Activated CD8-positive, alpha-beta T cell treated with anti-CD3 and anti-CD28 coated beads for 36 hours (primary cell): ENCODE measurements around the gene PSAPL1. TPM values are rescaled to one million over a fixed set of nuclear protein-coding genes. Genes with fewer than 3 reads are reported as not detected.

Source experiments
- ATAC-seq: fragments of 200-7000 bp; cut with Tn5 transposase; one replicate; pipeline ENCODE4 v1.10.0; 2021; ENCODE audit warnings: mild to moderate bottlenecking, moderate library complexity
- CTCF ChIA-PET: fragments of 350-600 bp; sonication (Branson Sonifier 250); formaldehyde crosslinking; loops from one replicate; lab custom pipeline; 2021; ENCODE audit warnings: antibody characterized with exemption; lab: Charles Lee
- POLR2A ChIA-PET: fragments of 350-600 bp; sonication (Branson Sonifier 250); formaldehyde crosslinking; loops from one replicate; lab custom pipeline; 2021; ENCODE audit warnings: antibody characterized with exemption; lab: Charles Lee
- DNase-seq: peaks from one replicate; pipeline ENCODE4 v3.0.0-alpha.2; 2020
- H3K27ac Mint-ChIP-seq: one replicate; pipeline ENCODE4 v1.8.0; 2021; ENCODE audit warnings: mild to moderate bottlenecking, mixed read lengths
- H3K27me3 Mint-ChIP-seq: one replicate; pipeline ENCODE4 v1.8.0; 2021; ENCODE audit warnings: mixed read lengths
- H3K36me3 Mint-ChIP-seq: one replicate; pipeline ENCODE4 v1.8.0; 2021; ENCODE audit warnings: low read depth, mixed read lengths
- H3K4me1 Mint-ChIP-seq: one replicate; pipeline ENCODE4 v1.8.0; 2021; ENCODE audit warnings: low read depth, mixed read lengths
- H3K4me3 Mint-ChIP-seq: one replicate; pipeline ENCODE4 v1.8.0; 2021; ENCODE audit warnings: mild to moderate bottlenecking, moderate library complexity, mixed read lengths
- H3K9me3 Mint-ChIP-seq: one replicate; pipeline ENCODE4 v1.8.0; 2021; ENCODE audit warnings: mixed read lengths
- CTCF ChIP-seq: fragments of 200-600 bp; IDR thresholded peaks from one replicate; pipeline ENCODE4 v1.8.0; 2022; ENCODE audit warnings: antibody characterized with exemption, mild to moderate bottlenecking
- intact Hi-C: fragments of 100-400 bp; cut with micrococcal nuclease; formaldehyde crosslinking; loops from one replicate; pipeline ENCODE4 v1.10.0; 2022
- total RNA-seq, 2 experiments: library from RNA; stranded (reverse); gene quantifications; one replicate each; pipeline ENCODE4 v1.2.3, GENCODE V29; 2021

PSAPL1 gene
- total RNA-seq, 2 experiments from 2014 or later, result not detected

- no peaks in the 10 kb centered on the region for H3K36me3 Mint-ChIP-seq
- H3K27ac Mint-ChIP-seq, result no peak overlapping the region
- ATAC-seq (no peak), DNase-seq (no peak)
- CTCF ChIA-PET, result no interaction called here
- intact Hi-C loops, result no loop called here
- POLR2A ChIA-PET, result no interaction called here
- H3K27me3 Mint-ChIP-seq, result peaks cover 8% of the 10 kb centered on the region
- no peaks in the 10 kb centered on the region for H3K4me1 Mint-ChIP-seq
- H3K9me3 Mint-ChIP-seq, result peaks cover 5% of the 10 kb centered on the region
- H3K4me3 Mint-ChIP-seq, result no peak overlapping the region
- no peak for TF ChIP-seq CTCF
These were observed 19.8 kb downstream of the PSAPL1 start for GRCh38 chr4:7414736-7415510.

- H3K36me3 Mint-ChIP-seq, result no peaks in the 10 kb centered on the region
- H3K27me3 Mint-ChIP-seq, result peaks cover 8% of the 10 kb centered on the region
- TF ChIP-seq CTCF, result no peak
- H3K4me1 Mint-ChIP-seq, result no peaks in the 10 kb centered on the region
- intact Hi-C loops, result no loop called here
- POLR2A ChIA-PET, result no interaction called here
- no peak overlapping the region for H3K27ac Mint-ChIP-seq
- ATAC-seq, result no peak
- CTCF ChIA-PET, result no interaction called here
- no peak overlapping the region for H3K4me3 Mint-ChIP-seq
- DNase-seq, result no peak
- H3K9me3 Mint-ChIP-seq, result peaks cover 8% of the 10 kb centered on the region
These were observed 20.7 kb downstream of the PSAPL1 start for GRCh38 chr4:7414046-7414445.

GRCh38 chr4:7412554-7412912 is 22.2 kb downstream of the PSAPL1 start:
- TF ChIP-seq CTCF, result no peak
- ATAC-seq, result no peak
- ChIA-PET POLR2A (interaction anchor here (1.0 kb wide), 1 partner anchor 15 kb away, joined by 3 read pairs; no protein-coding TSS in a partner anchor), CTCF (no interaction called here)
- peaks cover 11% of the 10 kb centered on the region for H3K9me3 Mint-ChIP-seq
- no peaks in the 10 kb centered on the region for H3K36me3 Mint-ChIP-seq
- no peak for DNase-seq
- H3K4me3 Mint-ChIP-seq, result no peak overlapping the region
- peaks cover 8% of the 10 kb centered on the region for H3K27me3 Mint-ChIP-seq
- no peaks in the 10 kb centered on the region for H3K4me1 Mint-ChIP-seq
- H3K27ac Mint-ChIP-seq, result no peak overlapping the region
- intact Hi-C loops, result no loop called here

- Mint-ChIP-seq H3K36me3 (no peaks in the 10 kb centered on the region), H3K4me3 (no peak overlapping the region), H3K4me1 (no peaks in the 10 kb centered on the region), H3K27ac (no peak overlapping the region), H3K9me3 (peaks cover 11% of the 10 kb centered on the region), H3K27me3 (peaks cover 8% of the 10 kb centered on the region)
- TF ChIP-seq CTCF, result no peak
- ChIA-PET CTCF (no interaction called here), POLR2A (interaction anchor here (1.0 kb wide), 1 partner anchor 14 kb away, joined by 3 read pairs; no protein-coding TSS in a partner anchor)
- intact Hi-C loops, result no loop called here
- no peak for DNase-seq
- ATAC-seq, result no peak
These were observed 22.7 kb downstream of the PSAPL1 start for GRCh38 chr4:7411896-7412553.

GRCh38 chr4:7411491-7411890 is 23.2 kb downstream of the PSAPL1 start:
- TF ChIP-seq CTCF, result no peak
- H3K27me3 Mint-ChIP-seq, result peaks cover 8% of the 10 kb centered on the region
- no peaks in the 10 kb centered on the region for H3K36me3 Mint-ChIP-seq
- peaks cover 11% of the 10 kb centered on the region for H3K9me3 Mint-ChIP-seq
- ChIA-PET CTCF (no interaction called here), POLR2A (no interaction called here)
- H3K4me3 Mint-ChIP-seq, result no peak overlapping the region
- H3K4me1 Mint-ChIP-seq, result no peaks in the 10 kb centered on the region
- no peak for ATAC-seq
- H3K27ac Mint-ChIP-seq, result no peak overlapping the region
- intact Hi-C loops, result no loop called here
- no peak for DNase-seq
